IMR-90 (cell line): ENCODE data around the gene ZXDC.
A peak's percentile ranks its signal among the peaks of the same experiment; 100 is the strongest.

Experiments used
- BHLHE40 ChIP-seq: fragments of 150-350 bp; IDR thresholded peaks from 2 replicates; pipeline ENCODE4 v1.6.1; 2016; ENCODE audit warnings: mild to moderate bottlenecking, low read depth, low read length
- CEBPB ChIP-seq: IDR thresholded peaks from 2 replicates; pipeline ENCODE4 v1.6.1; 2012; ENCODE audit warnings: low read depth, low read length, improper control_type of control experiment
- CHD1 ChIP-seq: IDR thresholded peaks from 2 replicates; pipeline ENCODE4 v1.6.1; 2012; ENCODE audit warnings: low read depth, low read length, improper control_type of control experiment
- CTCF ChIP-seq: conservative IDR thresholded peaks from 2 replicates; pipeline ENCODE4 v1.5.1; 2012; ENCODE audit warnings: mild to moderate bottlenecking, low read depth, low read length, improper control_type of control experiment
- POLR2A ChIP-seq: IDR thresholded peaks from 2 replicates; pipeline ENCODE4 v1.6.1; 2012; ENCODE audit warnings: mild to moderate bottlenecking, low read depth, low read length
- RCOR1 ChIP-seq: IDR thresholded peaks from 2 replicates; pipeline ENCODE4 v1.6.1; 2012; ENCODE audit warnings: mild to moderate bottlenecking, low read length, improper control_type of control experiment; ENCODE audit not compliant: insufficient replicate concordance
- RFX5 ChIP-seq: IDR thresholded peaks from 2 replicates; pipeline ENCODE4 v1.8.0; 2012; ENCODE audit warnings: low read depth, mild to moderate bottlenecking, low read length, moderate library complexity
- SMC3 ChIP-seq: fragments of 150-350 bp; IDR thresholded peaks from 2 replicates; pipeline ENCODE4 v1.6.1; 2016; ENCODE audit warnings: low read depth, mild to moderate bottlenecking, antibody characterized with exemption, low read length, moderate library complexity
- TF ChIP-seq, protein P1 (sequence below): fragments of 150-350 bp; IDR thresholded peaks from 2 replicates; pipeline ENCODE4 v1.6.1; 2017; ENCODE audit warnings: mild to moderate bottlenecking, antibody characterized with exemption, low read length, low read depth

DNA sequence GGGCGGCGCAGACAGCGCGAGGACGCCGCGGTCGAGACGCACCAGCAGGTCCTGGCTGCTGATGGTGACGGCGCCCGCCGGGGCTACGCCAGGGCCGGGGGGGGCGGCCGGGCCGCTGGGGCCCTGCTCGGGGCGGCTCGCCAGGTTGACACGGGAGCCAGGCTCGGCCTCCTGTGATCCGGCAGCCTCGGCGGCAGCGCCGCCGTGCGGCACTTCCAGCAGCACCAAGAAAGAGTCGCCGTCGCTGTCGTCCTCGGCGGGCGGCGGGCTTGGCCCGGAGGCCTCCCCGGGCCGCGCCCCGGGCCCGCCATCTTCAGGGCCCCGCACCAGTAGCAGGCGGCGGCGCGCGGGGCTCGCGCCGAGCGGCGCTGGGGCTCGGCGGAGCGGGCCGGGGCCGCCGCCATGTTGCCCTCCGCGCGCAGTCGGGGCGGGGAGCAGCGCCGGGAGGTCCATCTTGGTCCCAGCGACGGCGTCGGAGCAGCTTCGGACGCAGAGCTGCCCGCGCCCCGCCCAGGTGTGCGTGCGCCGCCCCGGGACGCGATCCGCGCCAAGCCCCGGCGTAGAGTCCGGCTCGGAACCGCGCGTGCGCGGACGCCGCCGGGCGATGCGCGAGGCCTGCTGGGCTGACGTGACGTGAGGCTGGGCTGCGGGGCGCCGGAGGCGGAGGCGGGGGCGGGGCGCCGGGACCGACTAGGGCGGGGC, at the start of gene ZXDC:
- TF ChIP-seq CTCF (peak; percentile 51), RCOR1 (no peak), CEBPB (no peak), POLR2A (peak; percentile 76), RFX5 (no peak), CHD1 (no peak), BHLHE40 (peak; percentile 41; the same call in 1 of the 2 replicates), SMC3 (no peak)
- TF ChIP-seq, protein P1, sequence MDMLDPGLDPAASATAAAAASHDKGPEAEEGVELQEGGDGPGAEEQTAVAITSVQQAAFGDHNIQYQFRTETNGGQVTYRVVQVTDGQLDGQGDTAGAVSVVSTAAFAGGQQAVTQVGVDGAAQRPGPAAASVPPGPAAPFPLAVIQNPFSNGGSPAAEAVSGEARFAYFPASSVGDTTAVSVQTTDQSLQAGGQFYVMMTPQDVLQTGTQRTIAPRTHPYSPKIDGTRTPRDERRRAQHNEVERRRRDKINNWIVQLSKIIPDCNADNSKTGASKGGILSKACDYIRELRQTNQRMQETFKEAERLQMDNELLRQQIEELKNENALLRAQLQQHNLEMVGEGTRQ = no peak
